ENCODE data around the gene EMP1. TPM values are rescaled to one million over a fixed set of nuclear protein-coding genes. Genes with fewer than 3 reads are reported as not detected.
A peak's percentile ranks its signal among the peaks of the same experiment; 100 is the strongest.

EMP1 gene
- total and polyA plus RNA-seq, 12 donors, result 46.2 to 403 (median 88.5) TPM

GRCh38 chr12:13171921-13172859 lies 24.3 kb upstream of the EMP1 start:
- Histone ChIP-seq H3K27ac (peak overlapping the region in 9 of 10 donors; percentile 39 to 77 (median 65)), H3K4me3 (no peak overlapping the region), H3K27me3 (no peaks in the 10 kb centered on the region), H3K36me3 (no peaks in the 10 kb centered on the region), H3K4me1 (peaks cover 0 to 25% (median 8%) of the 10 kb centered on the region in 9 donors), H3K9me3 (peaks cover 0 to 5% (median 0%) of the 10 kb centered on the region in 11 donors)
- DNase-seq (no peak), ATAC-seq (peak in 2 of 8 donors; percentile 13 to 46)
- WGBS, 2 donors, result 87 to 88% methylated on average over 14 of the region's 14 CpGs
- no peak for TF ChIP-seq CTCF (IDR thresholded peaks at IDR 0.05)
- intact Hi-C loops (cut with DNase I), result no loop called here

GRCh38 chr12:13173012-13173932 lies 23.3 kb upstream of the EMP1 start:
- DNase-seq, result peak; percentile 47 to 67
- ATAC-seq, result peak; percentile 79 to 93 (median 88)
- Histone ChIP-seq H3K4me1 (peaks cover 0 to 25% (median 8%) of the 10 kb centered on the region in 9 donors), H3K27ac (peak overlapping the region in 9 of 10 donors; percentile 42 to 77 (median 71)), H3K27me3 (no peaks in the 10 kb centered on the region), H3K4me3 (no peak overlapping the region), H3K36me3 (no peaks in the 10 kb centered on the region), H3K9me3 (no peaks in the 10 kb centered on the region)
- intact Hi-C loops (cut with DNase I), result no loop called here
- 69 to 73% methylated on average over 12 of the region's 12 CpGs for WGBS, 2 donors
- no peak for TF ChIP-seq CTCF (IDR thresholded peaks at IDR 0.05)

DNA sequence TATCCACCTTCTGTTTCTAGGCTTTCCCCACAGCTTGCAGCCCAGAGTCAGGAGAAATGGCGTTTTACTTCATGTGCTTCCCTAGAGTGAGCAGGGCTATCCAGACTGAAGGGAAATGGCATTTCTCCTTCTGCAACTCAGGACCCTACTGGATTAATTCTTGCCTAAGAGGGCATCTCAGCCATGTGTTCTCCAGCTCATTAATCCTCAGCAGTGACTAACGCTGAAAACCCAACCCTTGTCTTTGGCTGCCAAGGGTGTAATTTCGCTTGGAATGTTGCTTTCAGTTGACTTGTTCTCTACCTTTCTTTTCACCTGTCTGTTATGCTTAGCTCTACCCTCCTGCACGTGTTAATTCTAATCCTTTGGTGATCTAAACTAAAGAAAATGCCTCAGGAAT lies 21.0 kb upstream of the EMP1 start:
- no peak overlapping the region for H3K4me3 ChIP-seq
- DNase-seq (no peak), ATAC-seq (no peak)
- H3K27ac ChIP-seq, result no peak overlapping the region
- TF ChIP-seq CTCF (IDR thresholded peaks at IDR 0.05), result no peak
- intact Hi-C loops (cut with DNase I), result no loop called here
- H3K36me3 ChIP-seq, result no peaks in the 10 kb centered on the region
- H3K4me1 ChIP-seq, result peaks cover 10 to 44% (median 26%) of the 10 kb centered on the region in 9 donors
- WGBS, 2 donors, result 87 to 91% methylated on average over 4 of the region's 4 CpGs
- no peaks in the 10 kb centered on the region for H3K9me3 ChIP-seq
- H3K27me3 ChIP-seq, result no peaks in the 10 kb centered on the region

DNA sequence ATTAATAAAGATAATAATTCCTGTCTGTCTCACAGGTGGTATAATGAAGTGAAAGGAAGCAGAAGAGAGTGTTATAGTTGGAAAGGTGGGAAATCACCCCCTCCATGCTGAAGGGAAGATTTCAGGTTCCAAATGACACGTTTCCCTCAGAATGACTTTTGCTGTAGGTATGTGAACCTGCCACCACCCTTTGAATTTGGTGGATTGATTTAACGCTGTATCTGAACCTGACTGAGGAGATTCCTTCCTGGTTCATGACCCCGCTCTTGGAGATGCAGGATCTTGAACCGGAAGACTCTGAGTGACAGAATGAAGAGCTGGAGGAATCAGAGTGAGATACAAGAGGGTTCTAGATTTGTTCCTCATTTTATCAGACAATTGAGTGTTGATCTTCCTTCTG lies 20.3 kb upstream of the EMP1 start:
- no peak overlapping the region for H3K27ac ChIP-seq
- H3K4me1 ChIP-seq, result peaks cover 10 to 44% (median 26%) of the 10 kb centered on the region in 9 donors
- no peak for TF ChIP-seq CTCF (IDR thresholded peaks at IDR 0.05)
- H3K36me3 ChIP-seq, result no peaks in the 10 kb centered on the region
- ATAC-seq (no peak), DNase-seq (no peak)
- 96 to 97% methylated on average over 4 of the region's 4 CpGs for WGBS, 2 donors
- no peaks in the 10 kb centered on the region for H3K27me3 ChIP-seq
- no peaks in the 10 kb centered on the region for H3K9me3 ChIP-seq
- no peak overlapping the region for H3K4me3 ChIP-seq
- intact Hi-C loops (cut with DNase I), result no loop called here
